HG03469 (cell line): Measurements from ENCODE around the gene NMT1.

Experiments
- ATAC-seq: cut with Tn5 transposase; IDR thresholded peaks from one replicate; pipeline ENCODE4 v1.9.1; 2021; ENCODE audit warnings: mild to moderate bottlenecking, moderate library complexity, moderate number of reproducible peaks; ENCODE audit not compliant: unreplicated experiment

Gene NMT1

DNA sequence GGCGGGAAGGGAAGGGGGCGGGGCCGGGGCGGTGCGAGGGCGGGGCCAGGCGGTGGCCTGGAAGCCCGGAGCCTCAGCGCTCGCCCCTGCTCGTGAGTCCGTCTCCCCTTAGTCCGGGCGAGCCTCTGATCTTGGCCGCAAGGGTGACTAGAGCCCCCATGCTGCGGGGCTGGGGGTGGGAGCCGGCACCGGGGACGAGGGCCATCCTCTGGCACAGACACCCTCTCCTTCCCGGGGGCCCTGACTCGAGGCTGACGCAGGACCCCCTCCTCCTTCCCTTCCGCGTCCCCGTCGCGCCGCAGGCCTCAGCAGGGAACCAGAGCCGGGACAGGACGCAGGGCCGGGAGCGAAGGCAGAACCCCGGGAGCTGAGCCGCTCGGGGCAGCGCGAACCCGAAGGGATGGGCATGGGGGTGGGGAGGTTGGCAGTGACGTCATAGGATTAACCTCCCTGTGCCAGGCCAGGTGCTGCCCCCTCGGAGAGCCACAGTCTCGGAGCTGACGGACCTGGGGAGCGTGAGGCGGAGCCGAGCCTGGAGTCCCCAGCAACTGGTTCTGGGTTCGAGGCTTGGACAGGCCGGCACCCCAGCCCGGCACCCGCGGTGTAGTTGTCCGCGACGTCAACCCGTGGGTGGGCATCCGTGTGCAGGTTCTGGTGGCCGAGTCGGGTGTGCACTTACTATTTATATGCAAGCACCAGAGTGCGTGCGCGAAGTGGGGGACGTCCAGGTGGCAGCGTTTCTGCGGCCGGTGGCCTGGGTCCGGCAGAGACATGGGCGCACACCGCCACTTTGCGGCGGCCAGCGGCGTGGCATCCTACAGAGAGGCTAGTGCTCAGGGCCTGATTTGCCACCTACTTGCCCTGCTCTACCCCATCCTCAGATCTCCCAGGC, 71.7 kb downstream of the NMT1 start:
- no peak for ATAC-seq

DNA sequence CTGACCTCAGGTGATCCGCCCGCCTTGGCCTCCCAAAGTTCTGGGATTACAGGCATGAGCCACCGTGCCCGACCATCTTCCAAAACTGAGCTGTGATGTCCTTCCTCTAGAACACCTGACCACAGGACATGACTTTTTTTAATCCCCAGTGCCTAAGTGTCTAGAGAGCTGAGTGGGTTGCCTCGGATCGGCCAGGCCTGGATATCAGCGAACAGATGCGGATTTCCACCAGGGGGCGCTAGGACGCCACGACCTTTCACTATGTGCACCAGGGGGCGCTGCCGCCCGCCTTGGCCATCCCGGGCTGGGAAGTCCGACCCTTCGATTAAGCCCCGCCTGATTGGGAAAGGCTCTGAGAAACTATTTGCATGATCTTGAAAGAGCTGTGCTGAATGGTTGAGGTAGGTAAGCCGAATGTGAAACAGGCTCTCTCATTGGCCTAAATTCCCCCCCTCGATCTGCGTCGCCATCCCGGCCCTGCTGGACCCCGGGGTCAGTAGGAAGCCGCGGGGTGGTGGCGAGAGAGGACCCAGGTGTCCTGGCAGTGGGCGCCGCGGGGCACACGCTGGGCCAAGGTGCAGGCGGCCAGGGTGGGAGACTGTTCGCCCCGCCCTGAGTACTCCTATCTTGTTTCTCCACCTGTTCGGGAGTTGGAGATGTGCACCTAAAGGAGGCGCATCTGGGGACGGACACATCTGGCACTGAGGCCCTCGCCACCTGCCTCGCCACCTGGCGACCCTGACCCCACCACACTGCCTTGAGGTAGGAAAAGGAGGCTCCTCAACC, 74.3 kb downstream of the NMT1 start, which contains the start of gene ACBD4:
Gene ACBD4 (plus strand): TSS at position 496 of the 786 bp plus-strand sequence. CDS start 458 bp downstream, outside the sequence.
- peak; percentile 60 for ATAC-seq

DNA sequence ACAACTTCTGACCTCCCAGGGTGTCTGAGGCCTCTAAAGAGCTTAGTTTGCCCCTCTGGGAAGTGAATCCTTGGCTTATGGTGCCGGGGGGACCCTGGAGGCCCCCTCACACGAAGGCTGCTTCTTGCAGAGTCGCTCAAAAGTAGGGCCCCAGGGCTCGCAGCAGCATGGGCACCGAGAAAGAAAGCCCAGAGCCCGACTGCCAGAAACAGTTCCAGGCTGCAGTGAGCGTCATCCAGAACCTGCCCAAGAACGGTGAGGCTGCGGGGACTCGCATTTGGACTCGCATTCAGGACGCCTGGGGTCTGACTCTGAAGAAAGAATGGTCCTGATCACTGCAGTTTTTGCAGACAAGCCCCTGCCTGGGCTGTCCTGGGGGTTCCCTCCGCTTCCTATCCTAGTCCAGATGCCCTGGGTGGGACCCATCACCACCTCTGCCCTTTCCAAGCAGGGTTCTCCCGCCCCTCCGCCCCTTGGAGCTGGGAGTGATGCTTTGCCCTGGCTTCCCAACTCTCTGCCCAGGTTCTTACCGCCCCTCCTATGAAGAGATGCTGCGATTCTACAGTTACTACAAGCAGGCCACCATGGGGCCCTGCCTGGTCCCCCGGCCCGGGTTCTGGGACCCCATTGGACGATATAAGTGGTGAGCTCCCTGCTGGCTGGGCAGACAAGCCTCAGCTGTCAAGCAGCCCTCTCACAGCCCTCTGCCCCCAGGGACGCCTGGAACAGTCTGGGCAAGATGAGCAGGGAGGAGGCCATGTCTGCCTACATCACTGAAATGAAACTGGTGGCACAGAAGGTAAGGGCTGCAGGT, 75.1 kb downstream of the NMT1 start:
- no peak for ATAC-seq

DNA sequence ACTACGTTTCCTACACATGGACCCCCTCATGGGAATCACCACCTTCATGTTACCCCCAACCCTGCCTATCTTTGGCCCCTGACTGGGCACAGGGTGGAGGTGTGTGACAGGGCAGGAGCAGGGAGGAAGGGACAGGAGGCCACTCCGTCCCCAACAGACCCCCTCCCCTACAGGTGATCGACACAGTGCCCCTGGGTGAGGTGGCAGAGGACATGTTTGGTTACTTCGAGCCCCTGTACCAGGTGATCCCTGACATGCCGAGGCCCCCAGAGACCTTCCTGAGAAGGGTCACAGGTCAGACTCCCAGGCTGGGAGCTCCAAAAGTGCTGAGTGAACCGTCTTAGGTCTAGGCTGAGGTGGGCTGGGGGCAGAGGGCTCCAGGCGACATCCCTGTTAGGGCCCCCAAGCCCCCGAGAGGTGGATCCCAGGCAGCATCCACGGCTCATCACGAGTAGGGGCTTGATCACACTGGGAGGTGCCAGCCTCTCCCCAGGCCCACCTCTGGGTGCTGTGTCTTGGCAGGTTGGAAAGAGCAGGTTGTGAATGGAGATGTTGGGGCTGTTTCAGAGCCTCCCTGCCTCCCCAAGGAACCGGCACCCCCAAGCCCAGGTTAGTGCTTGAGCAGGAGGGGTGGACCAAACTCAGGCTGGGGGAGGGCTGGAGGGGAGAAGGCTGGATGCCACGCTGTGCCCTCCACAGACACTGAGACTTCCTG, 75.9 kb downstream of the NMT1 start:
- no peak for ATAC-seq

DNA sequence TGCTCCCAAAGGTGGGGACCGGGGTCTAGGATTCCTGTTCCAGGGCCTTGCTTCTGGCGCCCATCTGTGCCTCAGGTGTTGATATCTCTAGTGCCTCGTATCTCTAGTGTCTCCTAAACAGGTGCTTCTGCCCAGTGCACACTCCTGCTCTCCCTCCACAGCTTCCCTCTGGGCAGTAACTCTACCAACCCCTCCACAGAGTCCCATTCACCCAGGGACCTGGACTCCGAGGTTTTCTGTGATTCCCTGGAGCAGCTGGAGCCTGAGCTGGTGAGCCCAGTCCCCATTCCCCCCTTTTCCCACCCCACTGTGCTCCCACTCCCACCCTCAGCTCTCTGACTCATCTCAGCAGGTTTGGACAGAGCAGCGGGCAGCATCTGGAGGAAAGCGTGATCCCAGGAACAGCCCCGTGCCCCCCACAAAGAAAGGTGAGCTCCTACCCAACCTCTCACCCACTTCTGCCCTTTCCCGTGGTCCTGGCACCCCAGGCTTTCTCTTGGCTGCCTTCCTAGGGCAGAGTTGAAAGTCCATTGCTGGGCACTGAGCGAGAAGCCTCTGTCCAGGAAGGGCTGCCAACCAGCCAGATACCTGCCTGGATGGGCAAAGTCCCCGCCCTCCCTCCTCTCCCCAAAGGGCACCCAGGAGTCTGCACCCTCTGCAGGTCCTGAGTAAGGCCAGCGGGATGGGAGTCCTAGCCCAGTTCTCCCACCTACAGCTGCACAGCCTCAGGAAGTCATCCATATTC, 76.6 kb downstream of the NMT1 start:
- no peak for ATAC-seq

DNA sequence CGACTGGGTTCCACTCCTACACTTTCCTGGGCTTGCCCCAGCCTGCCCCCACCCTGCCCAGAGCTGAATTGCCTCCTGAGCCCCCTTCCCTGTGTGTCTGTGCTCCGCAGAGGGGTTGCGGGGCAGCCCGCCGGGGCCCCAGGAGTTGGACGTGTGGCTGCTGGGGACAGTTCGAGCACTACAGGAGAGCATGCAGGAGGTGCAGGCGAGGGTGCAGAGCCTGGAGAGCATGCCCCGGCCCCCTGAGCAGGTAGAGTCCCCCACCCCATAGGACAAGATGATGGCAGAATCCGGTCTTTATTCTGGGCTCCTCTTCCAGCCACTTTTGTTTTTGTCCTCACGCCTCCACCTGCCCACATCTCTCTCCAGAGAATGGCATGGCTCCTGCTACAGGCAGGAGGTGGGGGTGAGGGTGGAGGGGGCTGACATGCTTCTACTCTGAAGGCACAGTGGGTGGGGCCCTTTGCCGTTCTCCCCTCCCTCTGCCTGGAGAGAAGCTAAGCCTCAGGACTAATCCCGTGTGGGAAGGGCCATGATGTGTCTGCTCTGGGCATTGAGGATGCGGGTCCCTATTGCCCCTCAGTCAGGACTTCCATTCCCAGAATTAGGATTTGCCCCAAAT, 77.9 kb downstream of the NMT1 start:
- no peak for ATAC-seq

DNA sequence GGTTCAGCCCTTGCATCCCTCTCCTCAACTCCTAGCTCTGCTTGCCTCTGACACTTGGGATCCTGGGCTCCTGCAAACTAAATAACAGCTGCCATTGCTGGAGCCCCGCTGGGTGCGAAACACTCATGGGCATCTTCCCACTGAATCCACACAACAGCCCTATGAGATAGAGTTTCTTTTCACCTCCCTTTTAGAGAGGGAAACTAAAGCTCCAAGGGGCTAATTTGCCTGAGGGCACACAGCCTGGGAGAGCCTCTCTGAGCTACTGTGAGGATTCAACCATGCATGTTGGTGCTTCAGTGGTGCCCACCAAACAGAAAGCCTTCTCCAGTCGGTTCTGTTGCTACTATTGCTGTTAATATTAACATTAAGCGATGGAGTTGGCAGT, 78.4 kb downstream of the NMT1 start:
- no peak for ATAC-seq

DNA sequence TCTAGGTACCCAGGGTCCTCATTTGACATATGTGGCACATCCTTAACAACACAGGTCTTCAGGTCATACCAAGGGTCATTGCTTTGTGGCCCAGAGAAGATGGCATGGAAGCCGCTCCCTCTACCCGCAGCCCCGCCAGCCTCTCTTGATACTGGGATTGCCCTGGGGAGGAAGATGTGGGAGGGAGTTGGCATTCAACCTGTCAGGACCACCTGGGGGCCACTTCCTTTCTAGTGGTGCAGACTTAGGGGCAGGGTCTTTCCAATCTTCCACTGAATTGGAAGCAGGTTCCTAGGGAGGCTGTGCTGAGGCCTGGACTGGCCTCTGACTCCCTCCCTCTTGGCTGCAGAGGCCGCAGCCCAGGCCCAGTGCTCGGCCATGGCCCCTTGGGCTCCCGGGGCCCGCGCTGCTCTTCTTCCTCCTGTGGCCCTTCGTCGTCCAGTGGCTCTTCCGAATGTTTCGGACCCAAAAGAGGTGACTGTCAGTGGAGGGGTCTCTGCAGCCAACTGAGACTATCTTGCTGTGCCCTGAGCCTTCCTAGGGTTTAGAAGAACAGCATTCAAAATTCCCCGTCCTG, 82.1 kb downstream of the NMT1 start:
- ATAC-seq: no peak

DNA sequence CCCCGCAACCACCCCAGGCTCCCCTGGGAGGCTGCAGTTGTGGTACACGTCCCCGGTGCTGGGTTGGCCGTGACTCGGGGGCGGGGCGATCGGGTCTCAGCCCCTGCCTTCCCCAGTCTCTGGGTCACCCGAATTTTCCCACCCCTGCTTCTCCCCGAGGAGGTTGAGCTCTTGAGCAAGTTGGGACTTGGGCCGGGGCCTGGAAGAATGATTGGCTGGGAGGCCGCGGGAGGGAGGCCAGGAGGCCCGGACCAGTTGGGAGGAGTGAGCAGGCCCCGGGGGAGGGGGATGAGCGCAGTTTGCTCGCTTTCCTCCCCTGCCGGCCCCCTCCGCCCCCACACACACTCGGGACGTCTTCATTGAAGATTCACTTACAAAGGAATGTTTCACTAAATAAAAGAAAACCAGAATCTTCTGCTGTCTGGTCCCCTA, 82.7 kb downstream of the NMT1 start:
- ATAC-seq: no peak

DNA sequence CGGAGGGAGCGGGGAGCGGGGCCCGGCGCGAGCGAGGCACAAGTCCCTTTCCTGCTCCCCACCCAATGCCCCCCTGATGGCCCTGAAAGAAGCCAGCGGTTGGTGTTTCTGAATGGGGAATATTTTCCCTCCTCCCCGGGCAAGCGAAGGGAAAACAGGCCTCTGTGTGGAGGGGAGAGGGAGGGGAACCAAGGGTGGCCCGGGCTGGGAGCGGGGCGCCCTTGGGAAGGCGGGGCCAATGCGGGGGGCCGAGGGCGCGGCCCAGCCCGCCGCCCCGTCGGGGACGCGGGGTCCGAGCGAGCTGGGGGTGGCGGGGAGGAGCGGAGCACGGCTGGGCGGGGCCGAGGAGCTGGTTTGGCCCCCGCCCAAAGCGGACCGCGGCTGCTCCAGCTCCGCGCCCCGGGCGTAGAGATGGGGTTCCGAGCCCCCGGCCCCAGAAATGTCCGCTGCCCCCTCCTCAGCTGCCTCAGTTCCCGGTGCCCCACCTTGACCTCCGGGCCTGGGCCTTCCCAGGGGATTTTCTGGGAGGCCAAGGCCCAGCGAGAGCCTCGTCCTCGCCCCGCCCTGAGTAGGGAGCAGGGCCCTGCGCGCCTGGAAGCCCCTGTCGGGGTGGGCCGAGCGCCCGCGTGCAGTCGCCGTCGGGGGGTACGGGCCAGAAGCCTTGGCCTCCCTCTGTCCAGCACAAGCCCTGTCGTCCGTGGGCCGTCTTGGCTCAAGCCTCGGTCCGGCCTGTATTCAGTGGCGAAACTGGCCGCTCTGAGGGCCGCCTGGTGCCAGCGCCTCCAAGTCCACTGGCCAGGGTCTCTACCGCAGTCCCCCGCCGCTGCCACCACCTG, 83.3 kb downstream of the NMT1 start:
- no peak for ATAC-seq

DNA sequence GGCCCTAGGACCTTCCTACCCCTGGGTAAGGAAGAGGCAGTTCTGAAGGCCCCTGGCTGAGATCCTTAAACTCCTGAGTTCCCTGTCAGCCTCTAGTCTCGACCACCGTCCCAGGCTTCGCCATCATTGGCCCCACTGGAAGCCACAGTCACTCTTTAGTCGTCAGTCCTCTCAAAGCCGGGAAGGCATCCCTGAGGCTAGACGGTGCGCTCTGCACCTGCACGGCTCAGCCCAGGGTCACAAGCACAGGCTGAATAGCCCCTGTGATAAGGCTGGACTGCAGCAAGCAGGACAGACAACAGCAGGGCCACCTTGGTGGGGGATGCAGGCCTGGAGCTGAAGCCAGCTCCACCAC, 83.9 kb downstream of the NMT1 start:
- no peak for ATAC-seq

DNA sequence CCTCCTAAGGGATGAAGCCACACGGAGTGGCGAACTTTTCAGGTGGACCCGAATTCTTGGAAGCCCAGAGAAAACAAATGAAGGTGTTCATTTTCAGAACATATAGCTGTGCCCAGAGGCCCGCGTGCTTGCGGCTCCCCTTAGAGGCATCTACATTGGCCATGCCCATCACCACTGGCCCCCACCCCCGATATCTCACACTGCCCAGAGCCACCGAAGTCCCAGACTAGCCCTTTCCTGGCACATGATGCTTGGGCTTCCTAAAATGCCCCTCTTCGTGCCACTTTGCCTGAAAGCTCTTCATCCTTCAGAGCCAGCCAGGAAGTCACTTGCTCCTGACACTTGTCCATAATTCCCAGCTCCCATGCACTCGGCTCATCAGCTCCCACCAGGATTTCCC, 85.0 kb downstream of the NMT1 start:
- ATAC-seq: no peak

DNA sequence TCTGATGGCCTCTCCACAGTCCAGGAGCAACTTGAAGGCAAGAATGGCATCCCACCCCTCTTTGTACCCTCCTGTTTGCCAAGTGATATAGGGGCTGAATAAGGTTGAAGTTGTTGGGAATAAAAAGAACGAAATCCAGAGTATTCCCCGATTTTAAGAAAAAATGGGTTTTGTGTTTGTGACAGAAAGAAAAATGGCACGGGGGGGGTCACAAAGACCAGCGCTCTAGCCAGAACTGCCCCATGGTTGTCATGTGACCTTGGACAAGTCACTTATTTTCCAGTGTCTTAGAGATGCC, 85.4 kb downstream of the NMT1 start:
- no peak for ATAC-seq

DNA sequence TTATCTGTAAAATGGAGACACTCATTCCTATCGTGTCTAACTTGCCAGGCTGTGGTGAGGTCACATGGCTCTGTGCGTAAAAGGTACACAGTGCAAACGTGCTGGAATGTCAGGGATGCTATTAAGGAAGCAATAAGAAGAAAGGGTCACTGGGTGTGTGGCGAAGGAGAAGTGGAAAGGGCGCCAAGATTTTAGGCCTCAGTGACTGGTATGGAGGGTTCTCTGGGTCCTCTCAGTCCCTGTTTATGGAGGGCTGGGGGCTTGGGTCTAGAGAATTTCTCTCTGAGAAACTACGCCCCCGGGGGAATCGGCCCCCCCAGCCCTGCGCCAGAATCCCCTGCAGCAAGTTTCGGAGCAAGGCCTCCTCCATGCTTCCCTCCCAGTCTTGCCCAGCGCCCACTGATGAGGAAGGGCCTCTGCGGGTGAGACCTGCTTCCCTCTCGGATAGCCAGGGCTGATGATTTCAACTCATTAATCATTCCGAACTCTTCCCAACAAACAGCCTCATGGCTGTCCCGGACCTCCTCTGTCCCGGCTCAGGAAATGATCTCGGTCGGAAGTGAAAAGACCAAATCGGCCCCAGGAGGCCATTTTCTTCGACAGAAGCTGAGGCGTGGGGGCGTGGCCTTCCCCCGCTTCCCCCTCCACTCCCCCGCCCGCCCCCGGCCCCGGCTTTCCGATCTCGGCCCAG, 85.9 kb downstream of the NMT1 start:
- no peak for ATAC-seq

DNA sequence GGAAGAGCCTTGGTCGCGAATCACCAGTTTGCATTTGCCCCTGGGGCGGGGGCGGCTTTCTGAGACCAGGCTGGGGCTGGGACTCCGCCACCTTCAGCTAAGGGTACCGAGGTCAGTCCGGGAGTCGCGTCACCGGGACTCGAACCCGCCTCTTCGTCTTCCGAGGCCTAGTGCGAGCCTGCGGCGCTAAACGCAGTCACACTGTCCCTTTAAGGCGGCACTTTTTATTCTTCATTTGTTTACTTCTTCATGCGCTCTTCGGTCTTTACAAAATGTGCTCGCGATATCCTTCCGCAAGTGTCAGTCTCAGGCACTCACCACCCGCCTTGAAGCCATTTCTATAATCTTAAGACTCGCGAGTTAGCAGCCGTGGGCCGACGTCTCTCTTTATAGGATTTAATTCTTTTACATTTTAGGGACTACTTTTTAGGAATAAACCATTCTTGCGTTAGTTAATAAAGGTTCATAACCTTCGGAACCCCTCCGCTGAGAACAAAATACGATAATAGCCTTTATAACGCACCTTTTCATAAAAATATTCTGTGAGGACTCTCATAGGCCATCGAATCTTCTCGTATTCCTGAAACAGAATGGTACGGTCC, 86.6 kb downstream of the NMT1 start:
- no peak for ATAC-seq

DNA sequence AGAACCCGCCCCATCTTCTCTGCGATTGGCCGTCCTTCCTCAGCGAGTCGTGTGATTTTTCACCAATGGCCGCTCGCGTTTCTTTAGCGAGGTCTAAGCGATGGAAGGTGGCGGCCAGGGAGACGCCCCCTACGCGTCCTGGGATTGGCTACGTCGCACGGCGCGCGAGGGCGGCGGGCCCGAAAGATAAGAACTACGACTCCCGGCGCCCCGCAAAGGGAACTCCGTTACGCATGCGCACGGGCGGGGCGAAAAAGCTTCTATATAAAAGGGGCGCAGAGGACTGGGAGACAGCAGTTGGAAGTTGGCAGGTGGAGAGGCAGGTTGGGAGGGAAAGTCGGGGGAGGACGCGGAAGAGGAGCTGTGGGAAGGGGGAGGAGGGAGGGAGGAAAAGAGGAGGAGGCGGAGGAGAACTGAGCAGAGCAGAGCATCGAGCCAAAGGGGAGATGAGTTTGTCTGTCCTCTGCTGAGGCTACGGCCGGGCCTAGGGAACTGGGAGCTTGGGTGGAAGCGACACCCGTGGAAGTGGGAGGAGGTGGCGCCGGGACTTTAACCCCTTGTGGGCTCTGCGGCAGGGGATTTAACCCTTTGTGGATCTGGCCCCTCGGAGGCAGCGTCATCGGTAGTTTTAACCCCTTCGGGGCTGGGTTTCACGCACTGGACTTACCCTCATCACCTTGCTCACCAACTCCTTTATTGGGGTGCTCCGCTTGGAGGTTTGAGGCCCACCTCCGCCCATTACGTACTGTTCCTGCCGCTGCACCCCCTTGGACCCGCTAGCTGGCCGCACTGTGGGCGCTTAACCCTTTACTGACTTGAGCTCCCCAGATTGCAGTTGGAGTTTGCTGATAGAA, 87.3 kb downstream of the NMT1 start, which contains the start of gene HEXIM1:
Gene HEXIM1 (plus strand): TSS at position 293 of the 854 bp plus-strand sequence. CDS start 716 bp downstream, outside the sequence.
- peak; percentile 49 for ATAC-seq
